DND-41 (cell line): ENCODE data around the gene TMBIM4.

ENCODE experiments used
- ATAC-seq: fragments of 200-7000 bp; cut with Tn5 transposase; 3 replicates; pipeline ENCODE4 v1.9.1; 2021; ENCODE audit warnings: low read depth; ENCODE audit not compliant: insufficient read depth
- DNase-seq: peaks from one replicate; pipeline ENCODE4 v3.0.0-alpha.2; 2020
- H2AFZ ChIP-seq: 2 replicates; pipeline ENCODE4 v1.6.0; 2012; ENCODE audit warnings: low read depth, low read length
- H3K27ac ChIP-seq: 2 replicates; pipeline ENCODE4 v1.5.1; 2012; ENCODE audit warnings: low read length, inconsistent platforms
- H3K27me3 ChIP-seq: fragments of 200-600 bp; sonication (generic); 2 replicates; pipeline ENCODE4 v1.6.0; 2012; ENCODE audit warnings: low read length, mild to moderate bottlenecking, inconsistent platforms; ENCODE audit not compliant: insufficient read depth, poor library complexity
- H3K36me3 ChIP-seq: 2 replicates; pipeline ENCODE4 v1.5.1; 2012; ENCODE audit warnings: low read length, inconsistent platforms; ENCODE audit not compliant: insufficient read depth
- H3K4me1 ChIP-seq: 2 replicates; pipeline ENCODE4 v1.5.1; 2012; ENCODE audit warnings: mild to moderate bottlenecking, low read length; ENCODE audit not compliant: insufficient read depth
- H3K4me2 ChIP-seq: 2 replicates; pipeline ENCODE4 v1.6.0; 2012; ENCODE audit warnings: mild to moderate bottlenecking, moderate library complexity, low read length, inconsistent platforms; ENCODE audit not compliant: insufficient read depth
- H3K4me3 ChIP-seq, 2 experiments: fragments of 200-600 bp in 1 of 2; shearing (Covaris generic) in 1 of 2; 2 replicates each; pipeline ENCODE4 v1.5.1; 2012 to 2016; ENCODE audit warnings: inconsistent platforms in 2 of 2, low read length in 2 of 2, mild to moderate bottlenecking in 2 of 2, low read depth in 1 of 2, moderate library complexity in 1 of 2
- H3K79me2 ChIP-seq: 2 replicates; pipeline ENCODE4 v1.6.0; 2012; ENCODE audit warnings: low read length, inconsistent platforms; ENCODE audit not compliant: insufficient read depth
- H3K9ac ChIP-seq: 2 replicates; pipeline ENCODE4 v1.6.0; 2012; ENCODE audit warnings: low read depth, mild to moderate bottlenecking, inconsistent platforms, low read length, moderate library complexity
- H3K9me3 ChIP-seq: 2 replicates; pipeline ENCODE4 v1.5.1; 2012; ENCODE audit warnings: low read length, moderate library complexity, mild to moderate bottlenecking, inconsistent platforms; ENCODE audit not compliant: insufficient read depth, severe bottlenecking
- H4K20me1 ChIP-seq: 2 replicates; pipeline ENCODE4 v1.6.0; 2012; ENCODE audit warnings: low read length; ENCODE audit not compliant: insufficient read depth
- EZH2 ChIP-seq: IDR thresholded peaks from 3 replicates; pipeline ENCODE4 v1.6.1; 2012; ENCODE audit warnings: borderline replicate concordance, low read depth, mild to moderate bottlenecking, moderate library complexity, low read length, inconsistent platforms; ENCODE audit not compliant: severe bottlenecking
- TF ChIP-seq, protein P1 (sequence below): IDR thresholded peaks from 2 replicates; pipeline ENCODE4 v1.5.1; 2012; ENCODE audit warnings: borderline replicate concordance, low read length, moderate library complexity, mild to moderate bottlenecking; ENCODE audit not compliant: poor library complexity, severe bottlenecking; ENCODE audit errors: extremely low read depth

The TMBIM4 gene

DNA sequence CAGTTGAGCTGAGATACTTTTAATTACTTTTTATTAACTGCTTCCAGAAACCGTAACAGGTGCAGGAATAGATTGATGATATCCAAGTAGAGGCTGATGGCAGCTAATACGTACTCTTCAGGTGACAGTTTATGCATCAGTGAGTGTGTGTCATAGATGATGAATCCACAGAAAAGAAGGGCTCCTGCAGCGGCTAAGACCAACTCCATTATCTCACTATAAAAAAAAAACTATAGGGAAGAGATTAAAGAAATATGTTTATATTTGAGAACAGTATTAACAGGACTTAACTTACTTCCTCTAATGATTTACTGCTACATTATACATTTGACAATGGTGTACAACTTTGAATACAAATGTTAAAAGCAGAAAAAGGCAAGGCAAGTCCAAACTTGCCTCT, 31.9 kb downstream of the TMBIM4 start:
- Histone ChIP-seq H3K27ac (no peak overlapping the region), H3K4me3 (no peak overlapping the region), H3K79me2 (peaks cover under 1% of the 10 kb centered on the region), H4K20me1 (no peaks in the 10 kb centered on the region), H3K36me3 (peaks cover 72% of the 10 kb centered on the region), H3K4me1 (peaks cover 1% of the 10 kb centered on the region), H2AFZ (no peak overlapping the region), H3K9ac (no peak overlapping the region), H3K27me3 (no peaks in the 10 kb centered on the region), H3K4me2 (no peak overlapping the region), H3K9me3 (peaks cover 32% of the 10 kb centered on the region)
- TF ChIP-seq, protein P1, sequence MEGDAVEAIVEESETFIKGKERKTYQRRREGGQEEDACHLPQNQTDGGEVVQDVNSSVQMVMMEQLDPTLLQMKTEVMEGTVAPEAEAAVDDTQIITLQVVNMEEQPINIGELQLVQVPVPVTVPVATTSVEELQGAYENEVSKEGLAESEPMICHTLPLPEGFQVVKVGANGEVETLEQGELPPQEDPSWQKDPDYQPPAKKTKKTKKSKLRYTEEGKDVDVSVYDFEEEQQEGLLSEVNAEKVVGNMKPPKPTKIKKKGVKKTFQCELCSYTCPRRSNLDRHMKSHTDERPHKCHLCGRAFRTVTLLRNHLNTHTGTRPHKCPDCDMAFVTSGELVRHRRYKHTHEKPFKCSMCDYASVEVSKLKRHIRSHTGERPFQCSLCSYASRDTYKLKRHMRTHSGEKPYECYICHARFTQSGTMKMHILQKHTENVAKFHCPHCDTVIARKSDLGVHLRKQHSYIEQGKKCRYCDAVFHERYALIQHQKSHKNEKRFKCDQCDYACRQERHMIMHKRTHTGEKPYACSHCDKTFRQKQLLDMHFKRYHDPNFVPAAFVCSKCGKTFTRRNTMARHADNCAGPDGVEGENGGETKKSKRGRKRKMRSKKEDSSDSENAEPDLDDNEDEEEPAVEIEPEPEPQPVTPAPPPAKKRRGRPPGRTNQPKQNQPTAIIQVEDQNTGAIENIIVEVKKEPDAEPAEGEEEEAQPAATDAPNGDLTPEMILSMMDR = no peak
- TF ChIP-seq EZH2 = no peak
- ATAC-seq (no peak), DNase-seq (no peak)

- 0 out of 2 replicates have a peak overlapping the region, but pooled peaks have one; percentile 21 for H3K9ac ChIP-seq
- peaks cover 44% of the 10 kb centered on the region for H3K36me3 ChIP-seq
- H3K4me2 ChIP-seq = peak overlapping the region; percentile 94
- H3K27ac ChIP-seq = peak overlapping the region; percentile 35; the same call in 1 of the 2 replicates
- 0 out of 2 replicates have a peak, but pooled peaks cover 2% of the 10 kb centered on the region for H4K20me1 ChIP-seq
- ATAC-seq (no peak), DNase-seq (no peak)
- H3K9me3 ChIP-seq = no peaks in the 10 kb centered on the region
- peaks cover 44% of the 10 kb centered on the region for H3K4me1 ChIP-seq
- H3K4me3 ChIP-seq = peak overlapping the region in 1 of 2 experiments; percentile 76; a peak in 2 of 4 replicates
- H3K27me3 ChIP-seq = no peaks in the 10 kb centered on the region
- H2AFZ ChIP-seq = no peak overlapping the region
- H3K79me2 ChIP-seq = peaks cover 55% of the 10 kb centered on the region
- TF ChIP-seq, protein P1 = no peak
- no peak for TF ChIP-seq EZH2
Measured at GRCh38 chr12:66132408-66132807, 37.4 kb downstream of the TMBIM4 start.

GRCh38 chr12:66131067-66131688, 38.6 kb downstream of the TMBIM4 start:
- H4K20me1 ChIP-seq = 0 out of 2 replicates have a peak, but pooled peaks cover 2% of the 10 kb centered on the region
- H3K9me3 ChIP-seq = no peaks in the 10 kb centered on the region
- peaks cover 65% of the 10 kb centered on the region for H3K79me2 ChIP-seq
- TF ChIP-seq, protein P1 = no peak
- TF ChIP-seq EZH2 = no peak
- H3K27me3 ChIP-seq = no peaks in the 10 kb centered on the region
- H3K4me1 ChIP-seq = peaks cover 44% of the 10 kb centered on the region
- H2AFZ ChIP-seq = peak overlapping the region; percentile 92
- ATAC-seq = no peak
- DNase-seq = no peak
- peak overlapping the region; percentile 72 for H3K9ac ChIP-seq
- peak overlapping the region; percentile 87 for H3K27ac ChIP-seq
- H3K4me2 ChIP-seq = peak overlapping the region; percentile 94
- H3K36me3 ChIP-seq = peaks cover 44% of the 10 kb centered on the region
- H3K4me3 ChIP-seq = peak overlapping the region; percentile 57 to 76
